Ishikawa (cell line): ENCODE measurements around the gene FSHR.

Source experiments
- CEBPB ChIP-seq: IDR thresholded peaks from 2 replicates; pipeline ENCODE4 v1.6.1; 2012
- EP300 ChIP-seq: IDR thresholded peaks from 2 replicates; pipeline ENCODE4 v1.6.1; 2012; ENCODE audit warnings: borderline replicate concordance
- TAF1 ChIP-seq: IDR thresholded peaks from 2 replicates; pipeline ENCODE4 v1.6.1; 2012; ENCODE audit warnings: low read depth, mild to moderate bottlenecking
- TCF12 ChIP-seq: IDR thresholded peaks from 2 replicates; pipeline ENCODE4 v1.6.1; 2012; ENCODE audit warnings: low read depth
- YY1 ChIP-seq: IDR thresholded peaks from 2 replicates; pipeline ENCODE4 v1.6.1; 2012; ENCODE audit warnings: low read depth
- ZBTB7A ChIP-seq: IDR thresholded peaks from 2 replicates; pipeline ENCODE4 v1.6.1; 2012; ENCODE audit warnings: low read depth
- TF ChIP-seq, protein P1 (sequence below): IDR thresholded peaks from 2 replicates; pipeline ENCODE4 v1.6.1; 2012
- TF ChIP-seq, protein P2 (sequence below): IDR thresholded peaks from 2 replicates; pipeline ENCODE4 v1.6.1; 2012; ENCODE audit warnings: low read depth, mild to moderate bottlenecking
- TF ChIP-seq, protein P3 (sequence below): IDR thresholded peaks from 2 replicates; pipeline ENCODE4 v1.6.1; 2012

DNA sequence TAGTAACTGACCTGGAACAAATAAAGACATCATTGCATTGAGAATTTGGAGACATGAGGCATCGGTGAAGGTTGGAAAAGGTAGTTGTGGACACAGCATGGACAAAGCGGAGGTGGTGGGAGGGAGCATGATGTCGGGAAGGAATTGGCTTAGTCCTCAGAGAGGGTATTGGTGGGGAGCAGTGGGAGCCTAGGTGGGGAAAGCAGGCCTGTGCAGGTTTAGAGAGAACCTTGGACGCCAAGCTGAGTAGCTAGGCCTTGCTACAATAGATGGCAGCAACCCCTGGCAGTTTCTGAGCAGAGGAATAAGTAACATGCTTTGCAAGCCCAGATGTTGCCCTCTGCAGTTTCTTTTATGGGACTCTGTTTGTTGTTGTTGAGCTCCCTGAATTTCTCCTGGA, 221.6 kb downstream of the FSHR start:
- TF ChIP-seq, protein P1, sequence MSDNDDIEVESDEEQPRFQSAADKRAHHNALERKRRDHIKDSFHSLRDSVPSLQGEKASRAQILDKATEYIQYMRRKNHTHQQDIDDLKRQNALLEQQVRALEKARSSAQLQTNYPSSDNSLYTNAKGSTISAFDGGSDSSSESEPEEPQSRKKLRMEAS, result no peak
- TF ChIP-seq EP300, result no peak
- TF ChIP-seq, protein P2, sequence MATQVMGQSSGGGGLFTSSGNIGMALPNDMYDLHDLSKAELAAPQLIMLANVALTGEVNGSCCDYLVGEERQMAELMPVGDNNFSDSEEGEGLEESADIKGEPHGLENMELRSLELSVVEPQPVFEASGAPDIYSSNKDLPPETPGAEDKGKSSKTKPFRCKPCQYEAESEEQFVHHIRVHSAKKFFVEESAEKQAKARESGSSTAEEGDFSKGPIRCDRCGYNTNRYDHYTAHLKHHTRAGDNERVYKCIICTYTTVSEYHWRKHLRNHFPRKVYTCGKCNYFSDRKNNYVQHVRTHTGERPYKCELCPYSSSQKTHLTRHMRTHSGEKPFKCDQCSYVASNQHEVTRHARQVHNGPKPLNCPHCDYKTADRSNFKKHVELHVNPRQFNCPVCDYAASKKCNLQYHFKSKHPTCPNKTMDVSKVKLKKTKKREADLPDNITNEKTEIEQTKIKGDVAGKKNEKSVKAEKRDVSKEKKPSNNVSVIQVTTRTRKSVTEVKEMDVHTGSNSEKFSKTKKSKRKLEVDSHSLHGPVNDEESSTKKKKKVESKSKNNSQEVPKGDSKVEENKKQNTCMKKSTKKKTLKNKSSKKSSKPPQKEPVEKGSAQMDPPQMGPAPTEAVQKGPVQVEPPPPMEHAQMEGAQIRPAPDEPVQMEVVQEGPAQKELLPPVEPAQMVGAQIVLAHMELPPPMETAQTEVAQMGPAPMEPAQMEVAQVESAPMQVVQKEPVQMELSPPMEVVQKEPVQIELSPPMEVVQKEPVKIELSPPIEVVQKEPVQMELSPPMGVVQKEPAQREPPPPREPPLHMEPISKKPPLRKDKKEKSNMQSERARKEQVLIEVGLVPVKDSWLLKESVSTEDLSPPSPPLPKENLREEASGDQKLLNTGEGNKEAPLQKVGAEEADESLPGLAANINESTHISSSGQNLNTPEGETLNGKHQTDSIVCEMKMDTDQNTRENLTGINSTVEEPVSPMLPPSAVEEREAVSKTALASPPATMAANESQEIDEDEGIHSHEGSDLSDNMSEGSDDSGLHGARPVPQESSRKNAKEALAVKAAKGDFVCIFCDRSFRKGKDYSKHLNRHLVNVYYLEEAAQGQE, result no peak
- TF ChIP-seq, protein P3, sequence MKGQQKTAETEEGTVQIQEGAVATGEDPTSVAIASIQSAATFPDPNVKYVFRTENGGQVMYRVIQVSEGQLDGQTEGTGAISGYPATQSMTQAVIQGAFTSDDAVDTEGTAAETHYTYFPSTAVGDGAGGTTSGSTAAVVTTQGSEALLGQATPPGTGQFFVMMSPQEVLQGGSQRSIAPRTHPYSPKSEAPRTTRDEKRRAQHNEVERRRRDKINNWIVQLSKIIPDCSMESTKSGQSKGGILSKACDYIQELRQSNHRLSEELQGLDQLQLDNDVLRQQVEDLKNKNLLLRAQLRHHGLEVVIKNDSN, result no peak
- TF ChIP-seq CEBPB, result no peak
- TF ChIP-seq TCF12, result no peak
- no peak for TF ChIP-seq YY1
- TF ChIP-seq TAF1, result no peak
- TF ChIP-seq ZBTB7A, result no peak
